ENCODE data around the gene TAMALIN. TPM values are rescaled to one million over a fixed set of nuclear protein-coding genes. Genes with fewer than 3 reads are reported as not detected.

TAMALIN gene
- polyA plus RNA-seq, 1 donor, result 9.6 TPM

- H3K9me3 ChIP-seq (ENCODE audit: control insufficient read depth, low read depth, low read length), result peaks cover 3% of the 10 kb centered on the region
- no CpG with 5 or more reads among the region's 5 CpGs for WGBS (ENCODE audit: insufficient coverage, low lambda C conversion rate)
- peaks cover 6% of the 10 kb centered on the region for H3K36me3 ChIP-seq (ENCODE audit: control insufficient read depth, insufficient read depth, low read length)
- H3K4me1 ChIP-seq (ENCODE audit: control insufficient read depth, insufficient read depth, low read length), result peaks cover 17% of the 10 kb centered on the region
- peak in 1 of 2 donors; percentile 33 for DNase-seq
- no peak overlapping the region for H3K27ac ChIP-seq (ENCODE audit: low read length)
- peaks cover 38% of the 10 kb centered on the region for H3K27me3 ChIP-seq (ENCODE audit: control insufficient read depth, insufficient read depth, low read length)
- no peak overlapping the region for H3K4me3 ChIP-seq (ENCODE audit: low read length)
Observed at GRCh38 chr12:52004042-52004648, 2.6 kb upstream of the TAMALIN start.

DNA sequence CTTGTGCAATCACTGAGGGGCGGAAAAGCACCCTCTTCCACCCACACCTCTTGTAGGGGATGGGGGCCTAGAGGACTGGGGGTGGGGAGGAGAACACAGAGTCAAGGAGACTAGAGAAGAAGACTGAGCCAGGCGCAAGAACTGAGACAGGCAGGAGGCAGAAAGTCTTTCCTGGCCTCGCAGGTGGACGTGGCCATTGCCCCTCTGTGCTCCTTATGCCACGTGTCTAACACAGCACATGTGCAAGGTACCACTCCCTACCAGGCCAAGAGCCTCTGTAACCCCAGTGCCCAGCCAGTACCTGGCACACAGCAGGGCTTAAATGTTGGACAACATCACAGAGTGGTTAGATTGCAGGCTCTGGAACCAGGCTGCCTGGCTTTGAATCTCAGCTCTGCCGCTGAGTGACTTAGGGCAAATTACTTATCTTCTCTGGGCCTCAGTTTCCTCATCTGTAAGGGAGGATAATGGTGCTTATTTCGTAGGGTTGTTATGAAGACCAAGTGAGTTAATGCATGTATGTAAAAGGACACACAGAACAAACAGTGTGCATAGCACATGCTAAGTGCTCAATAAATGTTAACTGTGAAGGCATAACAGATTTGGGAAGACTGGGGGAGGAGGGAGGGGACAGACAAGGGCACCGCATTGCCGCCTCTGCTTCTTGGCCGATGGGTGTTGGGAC is 1.4 kb upstream of the TAMALIN start:
- WGBS (ENCODE audit: insufficient coverage, low lambda C conversion rate), result no CpG with 5 or more reads among the region's 10 CpGs
- no peak overlapping the region for H3K4me3 ChIP-seq (ENCODE audit: low read length)
- H3K9me3 ChIP-seq (ENCODE audit: control insufficient read depth, low read depth, low read length), result peaks cover 3% of the 10 kb centered on the region
- H3K4me1 ChIP-seq (ENCODE audit: control insufficient read depth, insufficient read depth, low read length), result peaks cover 17% of the 10 kb centered on the region
- peaks cover 2% of the 10 kb centered on the region for H3K36me3 ChIP-seq (ENCODE audit: control insufficient read depth, insufficient read depth, low read length)
- peaks cover 38% of the 10 kb centered on the region for H3K27me3 ChIP-seq (ENCODE audit: control insufficient read depth, insufficient read depth, low read length)
- H3K27ac ChIP-seq (ENCODE audit: low read length), result no peak overlapping the region
- DNase-seq, result no peak

- H3K27ac ChIP-seq (ENCODE audit: low read length), result no peak overlapping the region
- WGBS (ENCODE audit: insufficient coverage, low lambda C conversion rate), result no CpG with 5 or more reads among the region's 28 CpGs
Observed at GRCh38 chr12:52005903-52006703, 643 bp upstream of the TAMALIN start.

DNA sequence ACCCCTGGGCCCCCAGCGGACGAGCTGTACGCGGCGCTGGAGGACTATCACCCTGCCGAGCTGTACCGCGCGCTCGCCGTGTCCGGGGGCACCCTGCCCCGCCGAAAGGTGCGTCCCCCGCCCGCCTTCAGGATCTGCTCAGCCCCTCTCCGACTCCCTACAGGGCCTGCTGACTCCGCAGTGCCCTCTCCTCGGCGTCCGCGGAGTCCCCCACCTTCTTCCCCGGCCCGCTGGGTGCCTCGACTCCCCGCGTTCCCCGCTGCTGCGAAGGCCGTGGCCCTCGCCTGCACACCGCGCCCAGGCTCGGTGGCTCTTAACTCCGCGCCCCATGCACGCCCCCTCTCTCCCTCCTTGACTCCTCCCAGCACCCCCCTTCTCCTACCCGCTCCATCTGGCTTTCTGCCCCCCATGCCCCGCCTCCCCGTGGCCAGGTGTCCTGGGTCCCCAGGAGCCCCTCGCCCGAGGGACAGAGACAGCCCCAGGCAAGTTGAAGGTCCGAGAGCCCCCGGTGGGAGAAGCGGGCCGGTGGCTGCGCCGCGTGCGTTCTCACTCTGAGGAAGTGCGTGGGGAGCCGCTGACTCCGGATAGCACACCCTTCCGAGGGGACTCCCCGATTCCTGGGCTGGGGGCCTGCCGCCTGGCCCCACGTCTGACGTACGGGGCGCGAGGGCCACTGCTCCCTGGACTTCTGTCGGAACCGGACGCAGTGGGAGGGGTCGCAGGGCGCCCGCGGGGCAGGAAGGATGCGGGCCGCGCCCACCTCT is 594 bp downstream of the TAMALIN start:
- no peak overlapping the region for H3K27ac ChIP-seq (ENCODE audit: low read length)
- WGBS (ENCODE audit: insufficient coverage, low lambda C conversion rate), result no CpG with 5 or more reads among the region's 72 CpGs
- H3K27me3 ChIP-seq (ENCODE audit: control insufficient read depth, insufficient read depth, low read length), result peaks cover 38% of the 10 kb centered on the region
- DNase-seq, result peak in 1 of 2 donors; percentile 27
- peaks cover 4% of the 10 kb centered on the region for H3K36me3 ChIP-seq (ENCODE audit: control insufficient read depth, insufficient read depth, low read length)
- H3K4me1 ChIP-seq (ENCODE audit: control insufficient read depth, insufficient read depth, low read length), result peaks cover 25% of the 10 kb centered on the region
- H3K4me3 ChIP-seq (ENCODE audit: low read length), result peak overlapping the region; percentile 57
- peaks cover 7% of the 10 kb centered on the region for H3K9me3 ChIP-seq (ENCODE audit: control insufficient read depth, low read depth, low read length)

More at GRCh38 chr12:52005903-52006703, 643 bp upstream of the TAMALIN start:
- Histone ChIP-seq H3K4me1 (ENCODE audit: control insufficient read depth, insufficient read depth, low read length) (peaks cover 25% of the 10 kb centered on the region), H3K36me3 (ENCODE audit: control insufficient read depth, insufficient read depth, low read length) (peaks cover 2% of the 10 kb centered on the region), H3K27me3 (ENCODE audit: control insufficient read depth, insufficient read depth, low read length) (peaks cover 38% of the 10 kb centered on the region), H3K9me3 (ENCODE audit: control insufficient read depth, low read depth, low read length) (peaks cover 3% of the 10 kb centered on the region), H3K4me3 (ENCODE audit: low read length) (peak overlapping the region; percentile 14)
- peak in 1 of 2 donors; percentile 31 for DNase-seq

DNA sequence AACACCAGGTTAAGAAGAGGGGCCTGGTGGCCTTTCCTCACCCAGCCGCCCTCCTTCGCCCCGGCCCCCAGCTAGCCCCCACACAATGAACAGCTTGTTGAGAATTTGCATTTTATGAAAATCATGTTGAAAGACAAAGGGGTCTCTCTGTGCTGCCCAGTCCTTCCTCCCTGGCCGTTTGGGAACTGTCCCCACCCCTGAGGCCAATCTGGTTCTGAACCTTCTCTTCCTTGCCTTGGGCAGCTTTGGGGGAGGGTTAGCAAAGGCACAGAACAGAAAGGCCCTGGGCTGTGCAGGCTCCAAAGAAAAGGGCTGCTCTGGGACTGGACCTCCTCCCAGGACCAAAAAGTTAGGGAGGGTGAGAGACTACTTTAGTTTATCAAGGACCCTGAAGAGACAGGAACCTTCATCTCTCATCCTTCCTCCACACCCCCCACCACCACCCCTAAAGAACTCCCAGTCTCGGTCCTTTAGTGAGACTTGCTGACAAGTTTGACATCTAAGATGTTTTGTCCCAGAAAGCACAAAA is 1.3 kb downstream of the TAMALIN start:
- H3K27me3 ChIP-seq (ENCODE audit: control insufficient read depth, insufficient read depth, low read length), result peaks cover 38% of the 10 kb centered on the region
- no peak overlapping the region for H3K27ac ChIP-seq (ENCODE audit: low read length)
- peaks cover 8% of the 10 kb centered on the region for H3K36me3 ChIP-seq (ENCODE audit: control insufficient read depth, insufficient read depth, low read length)
- H3K9me3 ChIP-seq (ENCODE audit: control insufficient read depth, low read depth, low read length), result peaks cover 8% of the 10 kb centered on the region
- peak overlapping the region; percentile 57 for H3K4me3 ChIP-seq (ENCODE audit: low read length)
- no CpG with 5 or more reads among the region's 5 CpGs for WGBS (ENCODE audit: insufficient coverage, low lambda C conversion rate)
- H3K4me1 ChIP-seq (ENCODE audit: control insufficient read depth, insufficient read depth, low read length), result peaks cover 25% of the 10 kb centered on the region
- no peak for DNase-seq

- Histone ChIP-seq H3K9me3 (ENCODE audit: control insufficient read depth, low read depth, low read length) (peaks cover 8% of the 10 kb centered on the region), H3K4me1 (ENCODE audit: control insufficient read depth, insufficient read depth, low read length) (peaks cover 25% of the 10 kb centered on the region), H3K4me3 (ENCODE audit: low read length) (no peak overlapping the region), H3K27me3 (ENCODE audit: control insufficient read depth, insufficient read depth, low read length) (peaks cover 43% of the 10 kb centered on the region), H3K36me3 (ENCODE audit: control insufficient read depth, insufficient read depth, low read length) (peaks cover 13% of the 10 kb centered on the region), H3K27ac (ENCODE audit: low read length) (peak overlapping the region; percentile 73)
- no CpG with 5 or more reads among the region's 10 CpGs for WGBS (ENCODE audit: insufficient coverage, low lambda C conversion rate)
- no peak for DNase-seq
Observed at GRCh38 chr12:52009081-52009751, 2.5 kb downstream of the TAMALIN start.

GRCh38 chr12:52010152-52010622 is 3.4 kb downstream of the TAMALIN start:
- WGBS (ENCODE audit: insufficient coverage, low lambda C conversion rate), result no CpG with 5 or more reads among the region's 11 CpGs
- peaks cover 28% of the 10 kb centered on the region for H3K4me1 ChIP-seq (ENCODE audit: control insufficient read depth, insufficient read depth, low read length)
- H3K27ac ChIP-seq (ENCODE audit: low read length), result peak overlapping the region; percentile 73
- H3K9me3 ChIP-seq (ENCODE audit: control insufficient read depth, low read depth, low read length), result peaks cover 8% of the 10 kb centered on the region
- H3K4me3 ChIP-seq (ENCODE audit: low read length), result peak overlapping the region; percentile 4
- peaks cover 46% of the 10 kb centered on the region for H3K27me3 ChIP-seq (ENCODE audit: control insufficient read depth, insufficient read depth, low read length)
- DNase-seq, result peak; percentile 68 to 79
- H3K36me3 ChIP-seq (ENCODE audit: control insufficient read depth, insufficient read depth, low read length), result peaks cover 13% of the 10 kb centered on the region

DNA sequence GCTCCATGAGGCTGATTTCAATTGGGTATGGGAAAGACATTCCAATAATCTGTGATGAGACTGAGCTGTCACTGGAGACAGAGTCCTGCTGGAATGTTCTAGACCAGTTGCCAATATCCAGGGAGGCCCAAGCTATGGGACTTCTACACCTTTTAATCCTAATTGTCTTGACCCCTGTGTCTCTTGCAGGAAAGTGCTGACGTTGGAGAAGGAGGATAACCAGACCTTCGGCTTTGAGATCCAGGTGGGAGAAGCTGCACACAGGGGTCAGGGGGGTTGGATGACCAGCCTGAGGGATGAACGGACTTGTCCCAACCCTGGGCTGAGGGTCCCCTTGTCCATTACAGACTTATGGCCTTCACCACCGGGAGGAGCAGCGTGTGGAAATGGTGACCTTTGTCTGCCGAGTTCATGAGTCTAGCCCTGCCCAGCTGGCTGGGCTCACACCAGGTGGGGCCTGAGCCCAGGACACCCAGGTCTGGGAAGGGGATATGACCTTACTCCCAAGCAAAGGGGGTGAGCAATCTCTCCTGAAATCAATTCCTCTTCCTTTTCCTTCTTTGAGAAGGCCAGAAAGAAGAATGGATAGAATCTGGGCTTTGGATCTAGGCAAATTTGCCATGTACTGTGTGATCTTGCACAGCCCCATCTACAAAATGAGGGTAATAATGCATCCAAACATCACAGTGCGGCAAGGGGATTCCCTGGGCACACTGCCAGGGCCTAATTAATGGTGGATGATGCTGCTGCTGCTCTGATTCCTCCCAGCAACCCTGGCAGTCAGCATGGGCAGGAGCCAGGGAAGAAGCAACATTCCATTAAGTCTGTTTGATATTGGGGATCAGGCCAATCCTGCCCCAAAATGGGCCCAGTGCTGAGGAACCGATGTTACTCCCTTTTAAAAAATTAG is 4.2 kb downstream of the TAMALIN start:
- Histone ChIP-seq H3K27ac (ENCODE audit: low read length) (peak overlapping the region; percentile 57), H3K27me3 (ENCODE audit: control insufficient read depth, insufficient read depth, low read length) (peaks cover 46% of the 10 kb centered on the region), H3K9me3 (ENCODE audit: control insufficient read depth, low read depth, low read length) (peaks cover 8% of the 10 kb centered on the region), H3K4me1 (ENCODE audit: control insufficient read depth, insufficient read depth, low read length) (peaks cover 27% of the 10 kb centered on the region), H3K36me3 (ENCODE audit: control insufficient read depth, insufficient read depth, low read length) (peaks cover 13% of the 10 kb centered on the region), H3K4me3 (ENCODE audit: low read length) (no peak overlapping the region)
- WGBS (ENCODE audit: insufficient coverage, low lambda C conversion rate), result no CpG with 5 or more reads among the region's 8 CpGs
- peak in 1 of 2 donors; percentile 27 for DNase-seq

All from large intestine (tissue), 3 donors.